KMS-11 (cell line): ENCODE measurements around the gene NTNG2.
A peak's percentile ranks its signal among the peaks of the same experiment; 100 is the strongest.

Experiments used
- H2AFZ ChIP-seq: fragments of 200-600 bp; sonication (generic); 2 replicates; pipeline ENCODE4 v1.6.1; 2016; ENCODE audit warnings: antibody characterized with exemption, mixed run types, low read depth
- H3K27ac ChIP-seq: fragments of 200-600 bp; sonication (generic); 2 replicates; pipeline ENCODE4 v1.6.1; 2016; ENCODE audit warnings: mild to moderate bottlenecking, mixed run types
- H3K27me3 ChIP-seq: fragments of 200-600 bp; sonication (generic); 2 replicates; pipeline ENCODE4 v1.6.1; 2017; ENCODE audit warnings: mild to moderate bottlenecking, low read depth, mixed run types, moderate library complexity; ENCODE audit not compliant: insufficient read depth
- H3K36me3 ChIP-seq: fragments of 200-600 bp; sonication (generic); 2 replicates; pipeline ENCODE4 v1.6.1; 2017; ENCODE audit warnings: mild to moderate bottlenecking, mixed run types; ENCODE audit not compliant: insufficient read depth
- H3K4me1 ChIP-seq: fragments of 200-600 bp; sonication (generic); 2 replicates; pipeline ENCODE4 v1.6.1; 2016; ENCODE audit warnings: mild to moderate bottlenecking, low read depth, mixed run types; ENCODE audit not compliant: poor library complexity, severe bottlenecking
- H3K4me2 ChIP-seq: fragments of 200-600 bp; sonication (generic); 2 replicates; pipeline ENCODE4 v1.7.0; 2016; ENCODE audit warnings: mild to moderate bottlenecking, mixed run types
- H3K4me3 ChIP-seq: fragments of 200-600 bp; sonication (generic); IDR thresholded peaks from 2 replicates; pipeline ENCODE4 v1.6.1; 2017; ENCODE audit warnings: low read depth, low read length, mixed read lengths; ENCODE audit not compliant: insufficient read depth
- H3K79me2 ChIP-seq: fragments of 200-600 bp; sonication (generic); 2 replicates; pipeline ENCODE4 v1.6.1; 2016; ENCODE audit warnings: low read depth, mixed run types; ENCODE audit not compliant: insufficient read depth
- H3K9ac ChIP-seq: fragments of 200-600 bp; sonication (generic); 2 replicates; pipeline ENCODE4 v1.6.1; 2016; ENCODE audit warnings: mild to moderate bottlenecking, mixed run types
- H4K20me1 ChIP-seq: fragments of 200-600 bp; sonication (generic); 2 replicates; pipeline ENCODE4 v1.6.1; 2016; ENCODE audit warnings: mild to moderate bottlenecking, mixed run types; ENCODE audit not compliant: insufficient read depth
- CTCF ChIP-seq: fragments of 200-600 bp; sonication (generic); conservative IDR thresholded peaks from 2 replicates; pipeline ENCODE4 v1.6.1; 2017; ENCODE audit warnings: low read depth, mild to moderate bottlenecking, antibody characterized with exemption, low read length, moderate library complexity, mixed read lengths

The NTNG2 gene

DNA sequence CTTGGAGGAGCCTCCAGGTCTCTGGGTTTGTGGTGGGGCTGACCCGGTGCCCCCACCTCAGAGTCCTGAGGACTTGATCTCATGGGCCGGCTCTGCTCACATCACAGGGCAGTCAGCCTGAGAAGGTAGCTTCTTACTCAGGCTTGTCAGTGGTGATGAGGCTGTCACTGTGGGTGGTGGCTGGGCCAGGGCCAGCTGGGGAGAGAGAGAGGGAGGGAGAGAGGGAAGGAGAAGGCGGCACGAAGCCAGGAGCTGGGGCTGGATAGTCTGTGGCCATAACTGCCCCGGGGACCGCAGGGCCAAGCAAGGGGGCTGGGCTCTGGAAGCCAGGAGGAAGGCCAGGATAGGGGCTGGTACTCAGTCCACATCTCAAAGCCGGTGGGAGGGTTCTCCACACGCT, 6.5 kb downstream of the NTNG2 start:
- Histone ChIP-seq H3K4me2 (no peak overlapping the region), H3K4me1 (no peaks in the 10 kb centered on the region), H2AFZ (no peak overlapping the region), H4K20me1 (no peaks in the 10 kb centered on the region), H3K27ac (no peak overlapping the region), H3K36me3 (no peaks in the 10 kb centered on the region), H3K4me3 (no peak overlapping the region), H3K79me2 (no peaks in the 10 kb centered on the region), H3K27me3 (peaks cover 95% of the 10 kb centered on the region), H3K9ac (no peak overlapping the region)
- TF ChIP-seq CTCF = no peak

GRCh38 chr9:132168851-132169250, 7.0 kb downstream of the NTNG2 start:
- H3K4me3 ChIP-seq = no peak overlapping the region
- no peak overlapping the region for H3K4me2 ChIP-seq
- H4K20me1 ChIP-seq = no peaks in the 10 kb centered on the region
- H3K4me1 ChIP-seq = no peaks in the 10 kb centered on the region
- H3K79me2 ChIP-seq = no peaks in the 10 kb centered on the region
- no peak overlapping the region for H3K27ac ChIP-seq
- H3K9ac ChIP-seq = no peak overlapping the region
- TF ChIP-seq CTCF = no peak
- H3K27me3 ChIP-seq = peaks cover 92% of the 10 kb centered on the region
- H3K36me3 ChIP-seq = no peaks in the 10 kb centered on the region
- no peak overlapping the region for H2AFZ ChIP-seq

DNA sequence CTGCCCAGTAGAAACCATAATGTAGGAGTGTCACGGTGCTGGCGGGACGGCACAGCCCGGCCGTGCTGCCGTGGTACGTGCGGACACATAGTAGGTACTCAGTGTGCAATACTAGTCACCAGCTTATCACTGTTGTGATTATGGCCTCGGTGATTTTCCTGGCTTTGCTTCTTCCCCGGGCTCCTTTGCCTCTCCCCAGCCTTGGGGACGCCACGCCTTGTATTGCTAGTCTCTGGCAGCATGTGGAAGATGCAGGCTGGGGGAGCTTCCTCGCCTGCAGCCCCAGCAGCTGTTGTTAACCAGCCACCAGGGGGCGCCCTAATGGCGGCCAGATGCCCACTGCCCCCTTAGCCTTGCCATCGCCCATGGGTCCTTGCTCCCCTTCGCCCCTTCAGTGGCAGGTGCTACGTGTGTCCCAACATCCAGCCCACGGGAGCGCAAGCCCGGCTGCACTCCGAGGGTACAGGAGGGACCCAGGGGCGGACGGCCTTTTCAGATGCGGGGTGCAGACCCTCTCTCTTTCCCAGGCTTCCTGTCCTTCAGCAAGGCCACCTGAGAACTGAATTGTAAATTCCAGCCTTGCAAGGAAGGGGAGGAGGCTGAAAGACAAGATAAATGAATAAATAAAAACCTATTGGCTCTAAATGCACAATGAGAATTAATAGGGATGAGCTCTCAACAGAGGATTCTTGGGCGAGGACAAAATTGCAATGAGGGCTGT, 8.0 kb downstream of the NTNG2 start:
- H3K4me2 ChIP-seq = no peak overlapping the region
- peaks cover 84% of the 10 kb centered on the region for H3K27me3 ChIP-seq
- H3K27ac ChIP-seq = no peak overlapping the region
- H3K4me1 ChIP-seq = no peaks in the 10 kb centered on the region
- no peaks in the 10 kb centered on the region for H4K20me1 ChIP-seq
- no peak overlapping the region for H3K4me3 ChIP-seq
- H3K79me2 ChIP-seq = no peaks in the 10 kb centered on the region
- no peaks in the 10 kb centered on the region for H3K36me3 ChIP-seq
- TF ChIP-seq CTCF = peak; percentile 93
- no peak overlapping the region for H3K9ac ChIP-seq
- no peak overlapping the region for H2AFZ ChIP-seq

- no peaks in the 10 kb centered on the region for H3K4me1 ChIP-seq
- no peak overlapping the region for H3K27ac ChIP-seq
- H3K4me3 ChIP-seq = no peak overlapping the region
- no peak overlapping the region for H2AFZ ChIP-seq
- no peaks in the 10 kb centered on the region for H3K36me3 ChIP-seq
- H3K4me2 ChIP-seq = no peak overlapping the region
- no peaks in the 10 kb centered on the region for H4K20me1 ChIP-seq
- no peaks in the 10 kb centered on the region for H3K79me2 ChIP-seq
- no peak overlapping the region for H3K9ac ChIP-seq
- peaks cover 84% of the 10 kb centered on the region for H3K27me3 ChIP-seq
- TF ChIP-seq CTCF = no peak
Observed at GRCh38 chr9:132171702-132172101, 9.8 kb downstream of the NTNG2 start.
